ENCODE data around the gene ABCE1. TPM values are rescaled to one million over a fixed set of nuclear protein-coding genes. Genes with fewer than 3 reads are reported as not detected.
"Not testable (repeated sequence)": the region's sequence is repeated elsewhere in the genome, so short reads cannot be mapped to it uniquely, and the experiment has no call there.

The ABCE1 gene
- total RNA-seq, 4 donors from 2014 or later: 53.7 to 70.2 (median 64.7) TPM

DNA sequence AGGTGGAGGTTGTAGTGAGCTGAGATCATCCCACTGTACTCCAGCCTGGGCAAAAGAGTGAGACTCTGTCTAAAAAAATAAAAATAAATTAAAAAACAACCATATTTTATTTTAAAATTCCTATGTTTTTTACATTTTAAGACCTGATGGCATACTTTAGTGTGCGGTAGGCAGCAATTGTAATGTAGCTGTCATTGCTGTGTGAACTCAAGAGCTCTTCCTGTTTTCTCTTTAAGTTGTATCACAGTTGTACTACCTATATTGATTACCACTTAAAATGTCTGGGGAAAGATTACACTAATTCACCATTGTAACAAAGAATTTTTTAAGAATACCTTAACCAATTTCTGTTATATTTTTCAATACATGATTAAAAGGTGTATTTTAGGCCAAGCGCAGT is 27.3 kb downstream of the ABCE1 start:
- H3K36me3 ChIP-seq: peaks cover 20 to 43% of the 10 kb centered on the region in 2 donors
- WGBS, 2 donors: 95 to 98% methylated on average over 2 of the region's 2 CpGs
- intact Hi-C loops (cut with DNase I): no loop called here

DNA sequence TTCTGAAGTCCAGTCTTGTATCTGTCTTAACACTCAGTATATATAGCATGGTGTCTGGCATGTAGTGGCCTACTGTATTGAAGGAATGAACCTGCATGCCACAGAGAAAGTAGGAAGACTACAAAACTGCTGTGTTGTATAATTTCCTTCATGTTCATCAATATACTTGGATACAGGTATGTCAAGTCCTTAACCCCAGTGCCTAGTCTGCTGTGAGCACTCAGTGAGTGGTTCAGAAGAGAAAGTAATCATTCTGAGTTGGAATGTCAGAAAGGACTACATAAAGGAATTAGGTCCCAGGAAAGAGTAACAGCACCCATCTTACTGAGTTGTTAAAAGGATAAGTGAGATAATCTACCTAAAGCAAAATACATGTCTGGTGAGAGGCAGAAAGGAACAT is 32.0 kb downstream of the ABCE1 start:
- Histone ChIP-seq H3K27me3 (no peaks in the 10 kb centered on the region), H3K36me3 (peaks cover 8 to 20% of the 10 kb centered on the region in 2 donors), H3K27ac (no peak overlapping the region), H3K4me3 (replicated peaks in 1 of 3) (no peak overlapping the region), H3K4me1 (peaks cover 0 to 3% of the 10 kb centered on the region in 2 donors), H3K9me3 (no peaks in the 10 kb centered on the region)
- intact Hi-C loops (cut with DNase I): no loop called here
- DNase-seq: no peak
- TF ChIP-seq, protein P1, sequence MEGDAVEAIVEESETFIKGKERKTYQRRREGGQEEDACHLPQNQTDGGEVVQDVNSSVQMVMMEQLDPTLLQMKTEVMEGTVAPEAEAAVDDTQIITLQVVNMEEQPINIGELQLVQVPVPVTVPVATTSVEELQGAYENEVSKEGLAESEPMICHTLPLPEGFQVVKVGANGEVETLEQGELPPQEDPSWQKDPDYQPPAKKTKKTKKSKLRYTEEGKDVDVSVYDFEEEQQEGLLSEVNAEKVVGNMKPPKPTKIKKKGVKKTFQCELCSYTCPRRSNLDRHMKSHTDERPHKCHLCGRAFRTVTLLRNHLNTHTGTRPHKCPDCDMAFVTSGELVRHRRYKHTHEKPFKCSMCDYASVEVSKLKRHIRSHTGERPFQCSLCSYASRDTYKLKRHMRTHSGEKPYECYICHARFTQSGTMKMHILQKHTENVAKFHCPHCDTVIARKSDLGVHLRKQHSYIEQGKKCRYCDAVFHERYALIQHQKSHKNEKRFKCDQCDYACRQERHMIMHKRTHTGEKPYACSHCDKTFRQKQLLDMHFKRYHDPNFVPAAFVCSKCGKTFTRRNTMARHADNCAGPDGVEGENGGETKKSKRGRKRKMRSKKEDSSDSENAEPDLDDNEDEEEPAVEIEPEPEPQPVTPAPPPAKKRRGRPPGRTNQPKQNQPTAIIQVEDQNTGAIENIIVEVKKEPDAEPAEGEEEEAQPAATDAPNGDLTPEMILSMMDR (IDR thresholded peaks at IDR 0.05): no peak
- no peak for TF ChIP-seq POLR2A (IDR thresholded peaks at IDR 0.05)

More for the DNA sequence above, 27.3 kb downstream of the ABCE1 start:
- TF ChIP-seq POLR2A (IDR thresholded peaks at IDR 0.05): no peak
- TF ChIP-seq, protein P1 (IDR thresholded peaks at IDR 0.05): no peak
- Histone ChIP-seq H3K27ac (no peak overlapping the region), H3K9me3 (no peaks in the 10 kb centered on the region), H3K4me1 (no peaks in the 10 kb centered on the region), H3K27me3 (no peaks in the 10 kb centered on the region), H3K4me3 (replicated peaks in 1 of 3) (no peak overlapping the region)
- DNase-seq: no peak

DNA sequence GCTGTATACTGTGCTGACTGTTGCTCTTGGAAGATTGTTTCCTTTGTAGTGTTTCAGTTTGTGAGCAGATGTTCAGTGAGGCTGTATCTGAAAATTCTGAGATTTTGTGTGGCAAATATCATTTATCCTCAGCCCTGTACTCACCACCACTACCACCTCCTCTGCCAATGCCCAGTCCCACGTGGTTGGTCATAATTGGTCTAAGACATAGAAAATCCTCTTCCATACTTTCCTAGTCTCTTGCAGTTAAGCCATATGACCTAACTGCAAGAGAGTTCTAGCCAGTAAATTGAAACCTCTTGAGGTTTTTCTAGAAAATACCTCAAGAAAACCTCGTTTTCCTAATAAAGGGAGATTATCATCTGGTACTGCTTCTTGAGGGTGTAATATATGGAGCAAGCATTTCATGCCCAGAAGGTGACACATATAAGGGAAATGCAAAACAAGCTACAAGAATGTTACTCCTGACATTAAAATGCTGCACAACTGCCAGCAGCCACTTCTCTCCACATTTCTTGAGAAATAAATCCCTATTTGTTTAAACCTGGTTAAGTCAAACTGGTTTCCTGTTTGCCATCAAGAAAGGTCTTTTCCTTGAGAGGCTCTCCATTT is 32.8 kb downstream of the ABCE1 start:
- H3K36me3 ChIP-seq: peaks cover 0 to 14% of the 10 kb centered on the region in 2 donors
- H3K4me1 ChIP-seq: peaks cover 0 to 3% of the 10 kb centered on the region in 2 donors
- 58 to 59% methylated on average over 2 of the region's 2 CpGs for WGBS, 2 donors
- TF ChIP-seq, protein P1 (IDR thresholded peaks at IDR 0.05): no peak
- no peak for TF ChIP-seq POLR2A (IDR thresholded peaks at IDR 0.05)
- H3K27me3 ChIP-seq: no peaks in the 10 kb centered on the region
- DNase-seq: peak in 1 of 2 donors; percentile 5
- H3K27ac ChIP-seq: peak overlapping the region in 1 of 3 donors; percentile 47
- H3K4me3 ChIP-seq (replicated peaks in 1 of 3): no peak overlapping the region
- H3K9me3 ChIP-seq: no peaks in the 10 kb centered on the region
- intact Hi-C loops (cut with DNase I): no loop called here

DNA sequence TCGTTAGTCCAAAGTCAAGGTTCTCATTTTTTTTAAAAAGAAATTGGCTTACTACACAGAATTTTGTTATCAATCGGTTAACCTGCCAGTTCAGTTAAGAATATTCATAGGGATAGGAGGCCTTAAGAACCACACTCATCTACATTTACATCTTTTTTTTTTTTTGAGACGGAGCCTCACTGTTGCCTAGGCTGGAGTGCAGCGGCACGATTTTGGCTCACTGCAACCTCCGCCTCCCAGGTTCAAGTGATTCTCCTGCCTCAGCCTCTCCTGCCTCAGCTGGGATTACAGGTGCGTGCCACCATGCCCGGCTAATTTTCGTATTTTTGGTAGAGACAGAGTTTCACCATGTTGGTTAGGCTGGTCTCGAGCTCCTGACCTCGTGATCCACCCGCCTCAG is 33.7 kb downstream of the ABCE1 start:
- no peaks in the 10 kb centered on the region for H3K9me3 ChIP-seq
- H3K4me1 ChIP-seq: peaks cover 0 to 3% of the 10 kb centered on the region in 2 donors
- H3K27ac ChIP-seq: no peak overlapping the region
- peaks cover 0 to 5% of the 10 kb centered on the region in 2 donors for H3K36me3 ChIP-seq
- intact Hi-C loops (cut with DNase I): no loop called here
- H3K4me3 ChIP-seq (replicated peaks in 1 of 3): no peak overlapping the region
- no peak for DNase-seq
- TF ChIP-seq, protein P1 (IDR thresholded peaks at IDR 0.05): no peak
- TF ChIP-seq POLR2A (IDR thresholded peaks at IDR 0.05): no peak
- 95 to 96% methylated on average over 12 of the region's 12 CpGs for WGBS, 2 donors
- H3K27me3 ChIP-seq: no peaks in the 10 kb centered on the region

DNA sequence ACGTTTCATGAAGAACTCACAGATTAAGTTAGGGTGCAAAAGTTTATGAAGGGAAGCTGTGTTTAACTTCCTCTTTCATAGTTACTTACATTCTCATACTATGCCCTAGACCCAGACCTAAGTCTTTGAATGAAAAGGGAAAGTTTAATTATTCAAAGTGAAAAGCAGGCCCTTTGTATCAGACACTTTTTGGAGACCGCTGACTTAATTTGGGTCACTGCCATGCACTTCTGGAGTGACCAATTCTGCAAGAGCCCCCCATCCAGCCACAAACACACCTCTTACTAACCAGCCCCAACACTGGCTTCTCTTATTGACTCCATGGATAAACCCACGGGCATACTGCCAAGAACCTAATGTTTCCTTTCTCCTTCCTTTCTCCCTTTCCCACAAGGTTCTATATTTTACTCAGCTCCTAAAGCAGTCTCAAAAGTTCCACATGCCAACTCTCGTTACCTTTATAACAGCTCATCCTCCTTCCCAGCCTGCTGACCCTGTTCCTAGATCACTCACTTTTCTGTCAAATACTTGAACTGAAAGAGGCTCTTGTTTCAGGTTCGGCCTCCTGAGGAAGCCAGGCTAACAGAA is 34.5 kb downstream of the ABCE1 start:
- Histone ChIP-seq H3K9me3 (no peaks in the 10 kb centered on the region), H3K36me3 (peaks cover 2% of the 10 kb centered on the region in 2 donors), H3K27ac (no peak overlapping the region), H3K27me3 (no peaks in the 10 kb centered on the region), H3K4me1 (peaks cover 0 to 3% of the 10 kb centered on the region in 2 donors), H3K4me3 (replicated peaks in 1 of 3) (no peak overlapping the region)
- WGBS, 2 donors: 68 to 70% methylated on average over 5 of the region's 5 CpGs
- TF ChIP-seq, protein P1 (IDR thresholded peaks at IDR 0.05): no peak
- no peak for TF ChIP-seq POLR2A (IDR thresholded peaks at IDR 0.05)
- DNase-seq: no peak
- intact Hi-C loops (cut with DNase I): no loop called here

DNA sequence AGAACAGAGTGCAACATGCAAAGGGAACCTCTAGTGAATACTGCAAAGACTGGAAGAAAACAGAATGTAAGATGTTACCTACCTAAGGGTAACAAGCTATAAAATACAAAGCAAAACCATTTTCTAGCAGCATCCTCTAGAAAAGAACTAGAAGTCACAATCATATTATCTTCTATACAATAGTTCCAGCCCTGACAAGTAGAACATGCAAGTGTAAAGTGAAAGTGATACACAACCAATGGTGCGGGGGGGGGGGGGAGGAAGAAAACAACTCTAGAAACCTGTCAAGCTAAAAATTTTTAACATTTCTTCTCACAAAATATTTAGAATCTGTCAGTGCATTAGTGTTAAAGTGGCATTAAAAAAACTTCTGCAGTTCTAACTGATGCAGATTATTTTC is 38.1 kb downstream of the ABCE1 start:
- peaks cover 14 to 31% of the 10 kb centered on the region in 2 donors for H3K36me3 ChIP-seq
- 55 to 62% methylated on average over 1 of the region's 1 CpG for WGBS, 2 donors
- H3K4me3 ChIP-seq (replicated peaks in 1 of 3); intact Hi-C loops (cut with DNase I); H3K4me1 ChIP-seq; H3K27me3 ChIP-seq; H3K9me3 ChIP-seq; H3K27ac ChIP-seq; DNase-seq: not testable (repeated sequence)

Data from thyroid gland (tissue), 4 donors.